ENCODE data around the gene RPH3AL.
"Not testable (repeated sequence)": the region's sequence is repeated elsewhere in the genome, so short reads cannot be mapped to it uniquely, and the experiment has no call there.

Gene RPH3AL

GRCh38 chr17:172401-172800 is 180.2 kb downstream of the RPH3AL start:
- no peak for DNase-seq (ENCODE audit: low read depth)
- H3K4me3 ChIP-seq (ENCODE audit: low read length): no peak overlapping the region
- no peak for TF ChIP-seq CTCF (IDR thresholded peaks at IDR 0.05; ENCODE audit: insufficient read depth, low read depth, low read length, missing control alignments)

- TF ChIP-seq CTCF (IDR thresholded peaks at IDR 0.05; ENCODE audit: insufficient read depth, low read depth, low read length, missing control alignments): no peak
- H3K4me3 ChIP-seq (ENCODE audit: low read length): no peak overlapping the region
- no peak for DNase-seq (ENCODE audit: low read depth)
Measured at GRCh38 chr17:171871-172270, 180.7 kb downstream of the RPH3AL start.

- H3K4me3 ChIP-seq (ENCODE audit: low read length): no peak overlapping the region
- TF ChIP-seq CTCF (IDR thresholded peaks at IDR 0.05; ENCODE audit: insufficient read depth, low read depth, low read length, missing control alignments): no peak
- DNase-seq (ENCODE audit: low read depth): no peak
Measured at GRCh38 chr17:170130-170670, 182.4 kb downstream of the RPH3AL start.

GRCh38 chr17:168614-169013 is 184.0 kb downstream of the RPH3AL start:
- not testable (repeated sequence) for DNase-seq (ENCODE audit: low read depth); H3K4me3 ChIP-seq (ENCODE audit: low read length)

- H3K4me3 ChIP-seq (ENCODE audit: low read length): no peak overlapping the region
- no peak for TF ChIP-seq CTCF (IDR thresholded peaks at IDR 0.05; ENCODE audit: insufficient read depth, low read depth, low read length, missing control alignments)
- DNase-seq (ENCODE audit: low read depth): no peak
Measured at GRCh38 chr17:165939-166338, 186.7 kb downstream of the RPH3AL start.

GRCh38 chr17:164303-165235 is 188.0 kb downstream of the RPH3AL start:
- no peak for DNase-seq (ENCODE audit: low read depth)
- H3K4me3 ChIP-seq (ENCODE audit: low read length): no peak overlapping the region
- TF ChIP-seq CTCF (IDR thresholded peaks at IDR 0.05; ENCODE audit: insufficient read depth, low read depth, low read length, missing control alignments): peak; percentile 25

- H3K4me3 ChIP-seq (ENCODE audit: low read length): no peak overlapping the region
- no peak for DNase-seq (ENCODE audit: low read depth)
- peak; percentile 40 for TF ChIP-seq CTCF (IDR thresholded peaks at IDR 0.05; ENCODE audit: insufficient read depth, low read depth, low read length, missing control alignments)
Measured at GRCh38 chr17:163514-164098, 189.0 kb downstream of the RPH3AL start.

Measured in epithelial cell of esophagus (primary cell).